ENCODE results near the gene FUT8.

Gene FUT8

DNA sequence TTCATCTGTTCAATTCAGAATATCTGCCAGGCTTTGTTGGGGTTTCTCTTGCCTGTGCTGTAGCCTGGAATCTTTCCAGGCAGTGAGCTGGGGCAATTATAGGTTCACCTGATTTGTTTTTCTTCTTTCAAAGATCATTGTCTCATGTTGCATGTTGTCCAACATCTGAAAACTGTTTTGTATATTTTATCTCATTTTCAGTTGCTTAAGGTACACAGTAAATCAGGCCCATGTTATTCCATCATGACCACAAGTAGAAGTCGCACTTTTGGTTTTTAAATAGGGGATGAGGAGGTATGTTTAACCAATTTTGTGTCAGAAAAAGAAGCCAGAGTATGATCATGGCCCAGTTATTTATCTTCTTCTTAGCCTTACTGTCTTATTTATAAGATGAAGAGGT lies 24.9 kb upstream of the FUT8 start:
- TF ChIP-seq CREB1 (IDR thresholded peaks at IDR 0.05; ENCODE audit: low read depth) (no peak), EP300 (IDR thresholded peaks at IDR 0.05; ENCODE audit: borderline replicate concordance) (no peak), NFIC (IDR thresholded peaks at IDR 0.05) (no peak), TAF1 (IDR thresholded peaks at IDR 0.05; ENCODE audit: low read depth) (no peak), TCF12 (IDR thresholded peaks at IDR 0.05; ENCODE audit: low read depth) (no peak), EGR1 (IDR thresholded peaks at IDR 0.05) (no peak), TEAD4 (IDR thresholded peaks at IDR 0.05) (no peak), CEBPB (IDR thresholded peaks at IDR 0.05) (no peak), YY1 (IDR thresholded peaks at IDR 0.05; ENCODE audit: low read depth) (no peak)
- TF ChIP-seq, protein P1, sequence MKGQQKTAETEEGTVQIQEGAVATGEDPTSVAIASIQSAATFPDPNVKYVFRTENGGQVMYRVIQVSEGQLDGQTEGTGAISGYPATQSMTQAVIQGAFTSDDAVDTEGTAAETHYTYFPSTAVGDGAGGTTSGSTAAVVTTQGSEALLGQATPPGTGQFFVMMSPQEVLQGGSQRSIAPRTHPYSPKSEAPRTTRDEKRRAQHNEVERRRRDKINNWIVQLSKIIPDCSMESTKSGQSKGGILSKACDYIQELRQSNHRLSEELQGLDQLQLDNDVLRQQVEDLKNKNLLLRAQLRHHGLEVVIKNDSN (IDR thresholded peaks at IDR 0.05), result no peak
- TF ChIP-seq, protein P2, sequence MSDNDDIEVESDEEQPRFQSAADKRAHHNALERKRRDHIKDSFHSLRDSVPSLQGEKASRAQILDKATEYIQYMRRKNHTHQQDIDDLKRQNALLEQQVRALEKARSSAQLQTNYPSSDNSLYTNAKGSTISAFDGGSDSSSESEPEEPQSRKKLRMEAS (IDR thresholded peaks at IDR 0.05), result no peak

DNA sequence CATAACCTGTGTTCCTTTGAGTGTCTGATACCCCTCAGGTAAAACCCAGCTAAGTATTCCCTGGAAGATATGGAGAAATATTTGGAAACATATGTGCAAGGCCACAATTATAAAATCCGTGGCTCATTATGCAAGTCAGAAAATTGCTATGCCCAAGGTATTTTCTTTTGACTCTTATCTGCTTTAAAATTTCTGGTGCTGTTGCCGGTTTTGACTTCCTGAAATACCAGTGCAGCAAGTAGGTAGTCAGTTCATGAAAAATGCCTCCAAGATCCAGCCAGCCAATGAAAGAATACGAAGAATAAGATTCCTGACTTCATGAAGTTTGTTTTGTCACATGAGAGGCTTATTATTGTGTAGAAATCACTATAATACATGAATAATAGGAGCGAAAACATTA lies 20.2 kb upstream of the FUT8 start:
- TF ChIP-seq EGR1 (IDR thresholded peaks at IDR 0.05) (no peak), CEBPB (IDR thresholded peaks at IDR 0.05) (no peak), TCF12 (IDR thresholded peaks at IDR 0.05; ENCODE audit: low read depth) (no peak), FOXM1 (IDR thresholded peaks at IDR 0.05; ENCODE audit: borderline replicate concordance, low read depth) (no peak), ZBTB7A (IDR thresholded peaks at IDR 0.05; ENCODE audit: low read depth) (no peak), TAF1 (IDR thresholded peaks at IDR 0.05; ENCODE audit: low read depth) (no peak), TEAD4 (IDR thresholded peaks at IDR 0.05) (no peak), EP300 (IDR thresholded peaks at IDR 0.05; ENCODE audit: borderline replicate concordance) (no peak)

DNA sequence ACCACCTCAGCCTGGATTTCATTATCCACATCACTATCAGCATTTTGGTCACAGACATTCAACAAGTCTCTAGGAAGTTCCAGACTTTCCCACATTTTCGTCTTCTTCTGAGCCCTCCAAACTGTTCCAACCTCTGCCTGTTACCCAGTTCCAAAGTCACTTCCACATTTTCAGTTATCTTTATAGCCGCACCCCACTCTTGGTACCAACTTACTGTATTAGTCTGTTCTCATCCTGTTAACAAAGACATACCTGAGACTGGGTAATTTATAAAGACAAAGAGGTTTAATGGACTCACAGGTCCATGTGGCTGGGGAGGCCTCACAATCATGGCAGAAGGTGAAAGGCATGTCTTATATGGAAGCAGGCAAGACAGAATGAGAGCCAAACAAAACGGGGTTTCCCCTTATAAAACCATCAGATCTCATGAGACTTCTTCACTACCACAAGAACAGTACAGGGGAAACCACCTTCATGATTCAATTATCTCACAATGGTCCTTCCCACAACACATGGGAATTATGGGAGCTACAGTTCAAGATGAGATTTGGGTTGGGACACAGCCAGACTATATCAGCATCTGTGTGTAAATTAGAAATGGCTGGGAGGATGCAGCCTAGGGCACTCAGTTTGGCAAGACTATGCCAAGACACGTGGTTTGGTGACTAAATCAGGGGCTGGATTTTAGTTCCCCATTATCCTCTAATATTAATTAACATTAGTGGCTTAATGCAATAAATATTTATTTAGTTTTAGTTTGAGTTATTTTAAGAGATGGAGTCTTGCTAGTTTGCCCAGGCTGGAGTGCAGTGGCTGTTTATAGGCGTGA lies 16.2 kb upstream of the FUT8 start:
- TF ChIP-seq NFIC (IDR thresholded peaks at IDR 0.05), result no peak

DNA sequence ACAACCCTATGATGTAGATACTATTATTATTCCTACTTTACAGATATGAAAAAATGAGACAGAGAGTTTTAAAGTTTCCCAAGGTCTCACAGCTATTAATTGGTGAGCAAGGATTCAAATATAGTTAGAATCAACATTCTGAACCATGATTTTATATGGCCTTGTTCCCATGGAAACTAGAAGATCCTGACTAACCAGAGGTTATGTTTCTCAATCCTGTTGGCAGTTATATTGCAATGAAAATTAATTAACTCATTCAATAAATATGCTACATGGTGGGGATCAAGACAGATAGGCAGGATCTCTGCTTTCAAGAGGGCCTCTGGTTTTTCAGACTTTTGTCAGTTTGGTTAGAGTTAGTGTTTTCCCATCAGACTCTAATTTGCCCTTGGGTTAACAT lies 9.3 kb upstream of the FUT8 start:
- TF ChIP-seq, protein P1 (IDR thresholded peaks at IDR 0.05), result no peak
- TF ChIP-seq EP300 (IDR thresholded peaks at IDR 0.05; ENCODE audit: borderline replicate concordance) (no peak), NFIC (IDR thresholded peaks at IDR 0.05) (no peak), EGR1 (IDR thresholded peaks at IDR 0.05) (no peak)
- TF ChIP-seq, protein P3, sequence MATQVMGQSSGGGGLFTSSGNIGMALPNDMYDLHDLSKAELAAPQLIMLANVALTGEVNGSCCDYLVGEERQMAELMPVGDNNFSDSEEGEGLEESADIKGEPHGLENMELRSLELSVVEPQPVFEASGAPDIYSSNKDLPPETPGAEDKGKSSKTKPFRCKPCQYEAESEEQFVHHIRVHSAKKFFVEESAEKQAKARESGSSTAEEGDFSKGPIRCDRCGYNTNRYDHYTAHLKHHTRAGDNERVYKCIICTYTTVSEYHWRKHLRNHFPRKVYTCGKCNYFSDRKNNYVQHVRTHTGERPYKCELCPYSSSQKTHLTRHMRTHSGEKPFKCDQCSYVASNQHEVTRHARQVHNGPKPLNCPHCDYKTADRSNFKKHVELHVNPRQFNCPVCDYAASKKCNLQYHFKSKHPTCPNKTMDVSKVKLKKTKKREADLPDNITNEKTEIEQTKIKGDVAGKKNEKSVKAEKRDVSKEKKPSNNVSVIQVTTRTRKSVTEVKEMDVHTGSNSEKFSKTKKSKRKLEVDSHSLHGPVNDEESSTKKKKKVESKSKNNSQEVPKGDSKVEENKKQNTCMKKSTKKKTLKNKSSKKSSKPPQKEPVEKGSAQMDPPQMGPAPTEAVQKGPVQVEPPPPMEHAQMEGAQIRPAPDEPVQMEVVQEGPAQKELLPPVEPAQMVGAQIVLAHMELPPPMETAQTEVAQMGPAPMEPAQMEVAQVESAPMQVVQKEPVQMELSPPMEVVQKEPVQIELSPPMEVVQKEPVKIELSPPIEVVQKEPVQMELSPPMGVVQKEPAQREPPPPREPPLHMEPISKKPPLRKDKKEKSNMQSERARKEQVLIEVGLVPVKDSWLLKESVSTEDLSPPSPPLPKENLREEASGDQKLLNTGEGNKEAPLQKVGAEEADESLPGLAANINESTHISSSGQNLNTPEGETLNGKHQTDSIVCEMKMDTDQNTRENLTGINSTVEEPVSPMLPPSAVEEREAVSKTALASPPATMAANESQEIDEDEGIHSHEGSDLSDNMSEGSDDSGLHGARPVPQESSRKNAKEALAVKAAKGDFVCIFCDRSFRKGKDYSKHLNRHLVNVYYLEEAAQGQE (IDR thresholded peaks at IDR 0.05; ENCODE audit: low read depth), result no peak
- TF ChIP-seq, protein P2 (IDR thresholded peaks at IDR 0.05), result no peak

DNA sequence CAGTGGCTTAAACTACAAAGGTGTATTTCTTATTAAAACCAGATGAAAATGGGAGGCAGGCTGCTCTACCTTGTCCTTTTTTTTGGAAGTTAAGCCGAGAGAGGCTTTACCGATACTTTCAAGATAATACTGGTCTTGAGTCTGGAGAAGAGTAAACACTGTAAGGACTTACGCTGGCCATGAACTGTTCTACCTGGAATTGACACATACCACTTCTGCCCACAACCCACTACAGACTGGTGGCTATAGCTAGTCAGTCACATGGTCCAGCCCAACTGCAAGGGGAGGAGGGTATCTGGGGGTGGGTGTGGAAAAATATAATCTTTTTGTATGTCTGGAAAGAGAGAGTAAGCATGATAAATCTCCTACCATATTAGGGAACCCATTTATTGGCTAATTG lies 4.4 kb upstream of the FUT8 start:
- TF ChIP-seq TEAD4 (IDR thresholded peaks at IDR 0.05) (no peak), EGR1 (IDR thresholded peaks at IDR 0.05) (no peak), ZBTB7A (IDR thresholded peaks at IDR 0.05; ENCODE audit: low read depth) (no peak), CEBPB (IDR thresholded peaks at IDR 0.05) (no peak), TAF1 (IDR thresholded peaks at IDR 0.05; ENCODE audit: low read depth) (no peak), EP300 (IDR thresholded peaks at IDR 0.05; ENCODE audit: borderline replicate concordance) (no peak), YY1 (IDR thresholded peaks at IDR 0.05; ENCODE audit: low read depth) (no peak), CREB1 (IDR thresholded peaks at IDR 0.05; ENCODE audit: low read depth) (no peak), FOXM1 (IDR thresholded peaks at IDR 0.05; ENCODE audit: borderline replicate concordance, low read depth) (no peak), RAD21 (IDR thresholded peaks at IDR 0.05; ENCODE audit: low read depth) (no peak), NFIC (IDR thresholded peaks at IDR 0.05) (no peak)
- TF ChIP-seq, protein P1 (IDR thresholded peaks at IDR 0.05), result no peak
- TF ChIP-seq, protein P2 (IDR thresholded peaks at IDR 0.05), result no peak
- TF ChIP-seq, protein P3 (IDR thresholded peaks at IDR 0.05; ENCODE audit: low read depth), result no peak

All from Ishikawa (cell line).